ENCODE measurements around the gene KSR1. TPM values are rescaled to one million over a fixed set of nuclear protein-coding genes. Genes with fewer than 3 reads are reported as not detected.

KSR1 gene
- total and polyA plus RNA-seq, 10 of the 15 experiments (the other 5 are each of a cell fraction or from before 2014, with no cell fraction given) = 0.97 to 66.6 (median 22.9) TPM

- no peak for TF ChIP-seq ZNF687 (IDR thresholded peaks at IDR 0.05)
- TF ChIP-seq LARP7 (IDR thresholded peaks at IDR 0.05) = no peak
- no peak for TF ChIP-seq ZNF24 (IDR thresholded peaks at IDR 0.05)
- TF ChIP-seq RBBP5 (conservative IDR thresholded peaks at IDR 0.05) = no peak
- no peak for TF ChIP-seq ZBED1 (IDR thresholded peaks at IDR 0.05; ENCODE audit: borderline replicate concordance)
Observed at GRCh38 chr17:27548369-27548768, 92.1 kb downstream of the KSR1 start (continued).

GRCh38 chr17:27549251-27549893 lies 93.1 kb downstream of the KSR1 start:
- ChIA-PET SMC1A (ENCODE audit: uncharacterized antibody, unreplicated experiment) (interaction anchor here (1.3 to 1.7 kb wide), 3 partner anchors 12 to 51 kb away, joined by 3 to 5 read pairs (median 5); no protein-coding TSS in a partner anchor), POLR2A (interaction anchor here (1.7 kb wide), 1 partner anchor 12 kb away, joined by 4 read pairs; no protein-coding TSS in a partner anchor)
- peaks cover 15% of the 10 kb centered on the region for H4K20me1 ChIP-seq (ENCODE audit: control insufficient read depth, insufficient read depth)

More at GRCh38 chr17:27549251-27549893, 93.1 kb downstream of the KSR1 start:
- CTCF ChIA-PET = interaction anchor here (0.6 to 1.5 kb wide), 5 partner anchors 21 to 97 kb away, joined by 3 read pairs; partner anchors contain the start of gene KSR1
- ATAC-seq (no peak), DNase-seq (ENCODE audit: low read depth, low spot score) (no peak), FAIRE-seq (no peak)
- Histone ChIP-seq H3K79me2 (ENCODE audit: control insufficient read depth, insufficient read depth, low read length) (peaks cover 22% of the 10 kb centered on the region), H3K9ac (ENCODE audit: control insufficient read depth, insufficient read depth, low read length) (no peak overlapping the region), H3K4me3 (no peak overlapping the region), H3K4me2 (ENCODE audit: control insufficient read depth, insufficient read depth) (no peak overlapping the region), H3K4me1 (ENCODE audit: control insufficient read depth, insufficient read depth, low read length) (peaks cover 28% of the 10 kb centered on the region), H3K27me3 (replicated peaks in 1 of 2; ENCODE audit: control insufficient read depth in 2 of 2, insufficient read depth in 2 of 2, low read length in 1 of 2) (no peaks in the 10 kb centered on the region), H3K36me3 (ENCODE audit: control insufficient read depth in 2 of 2, insufficient read depth in 2 of 2, low read length in 1 of 2) (peaks cover 3 to 19% of the 10 kb centered on the region in 2 experiments), H3K27ac (ENCODE audit: control insufficient read depth, insufficient read depth) (no peak overlapping the region), H2AFZ (ENCODE audit: control insufficient read depth, low read depth, low read length) (no peak overlapping the region), H3K9me3 (replicated peaks; ENCODE audit: control insufficient read depth, insufficient read depth, low read length) (no peaks in the 10 kb centered on the region)
- TF ChIP-seq GABPA (IDR thresholded peaks at IDR 0.05; ENCODE audit: low read depth) = no peak
- TF ChIP-seq WRNIP1 (IDR thresholded peaks at IDR 0.05; ENCODE audit: borderline replicate concordance, low read depth, low read length) = no peak
- no peak for TF ChIP-seq CUX1 (IDR thresholded peaks at IDR 0.05; ENCODE audit: insufficient replicate concordance, low read depth, low read length)
- TF ChIP-seq ZNF622 (IDR thresholded peaks at IDR 0.05) = no peak
- no peak for TF ChIP-seq ZSCAN29 (IDR thresholded peaks at IDR 0.05)
- BruUV-seq (replicated peaks) = no TSS peak
- 96% methylated on average over 10 of the region's 10 CpGs for WGBS (ENCODE audit: insufficient coverage, insufficient replicate concordance, low lambda C conversion rate, missing lambda C conversion rate)
- RAD21 ChIA-PET (ENCODE audit: unreplicated experiment) = no interaction called here
- intact Hi-C loops (cut with micrococcal nuclease; ENCODE audit: unreplicated experiment) (loop anchor here (10.0 kb wide), 2 partner anchors 165 to 195 kb away; no protein-coding TSS in a partner anchor), in situ Hi-C loops (cut with MboI) (loop anchor here (5.0 to 10.0 kb wide), 5 partner anchors 55 to 495 kb away; partner anchors contain the start of gene NLK)

Measured in GM12878 (cell line).